ENCODE results near the gene SLCO4A1. TPM values are rescaled to one million over a fixed set of nuclear protein-coding genes. Genes with fewer than 3 reads are reported as not detected.

Gene SLCO4A1
- total RNA-seq, 2 donors from 2014 or later: 2.6 to 6.2 TPM

DNA sequence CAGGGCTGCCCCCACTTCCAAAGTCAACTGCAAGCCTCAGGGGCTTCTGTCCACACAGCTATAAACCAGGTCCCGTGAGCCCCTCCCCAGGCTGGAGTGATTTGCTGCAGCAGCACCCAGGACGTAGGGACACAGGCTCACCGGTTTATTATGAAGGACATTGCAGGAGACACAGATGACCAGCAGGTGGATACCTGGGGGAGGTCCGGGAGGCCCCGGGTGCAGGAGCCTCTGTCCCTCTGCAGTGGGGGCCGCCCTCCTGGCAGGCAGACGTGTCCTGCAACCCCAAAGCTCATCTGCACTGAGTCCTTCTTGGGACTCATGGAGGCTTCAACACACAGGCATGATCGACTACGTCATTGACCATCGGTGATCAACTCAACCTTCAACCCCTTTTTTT lies 51.8 kb downstream of the SLCO4A1 start:
- H3K27me3 ChIP-seq: no peaks in the 10 kb centered on the region
- intact Hi-C loops (cut with DNase I): no loop called here
- no peak for DNase-seq

DNA sequence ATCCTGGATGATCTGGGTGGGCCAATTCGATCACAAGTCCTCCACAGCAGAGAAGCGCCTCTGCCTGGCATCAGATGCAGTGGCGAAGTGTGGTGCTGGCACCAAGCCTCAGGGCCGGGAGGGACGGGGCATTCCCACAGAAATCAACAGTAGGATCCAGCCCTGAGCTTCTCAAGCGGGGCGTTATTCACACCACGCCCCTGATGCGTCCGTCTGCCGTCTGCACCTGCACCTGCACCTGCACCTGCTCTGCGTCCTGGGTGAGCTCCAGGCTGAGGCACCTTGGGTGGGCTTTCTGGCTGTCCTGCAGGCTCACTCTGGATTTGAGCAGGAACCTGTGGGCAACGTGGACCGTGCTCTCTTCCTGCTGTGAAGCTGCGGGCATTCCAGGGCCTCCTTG lies 52.6 kb downstream of the SLCO4A1 start:
- H3K27ac ChIP-seq: no peak overlapping the region
- H3K4me3 ChIP-seq: no peak overlapping the region
- DNase-seq: no peak
- H3K27me3 ChIP-seq: no peaks in the 10 kb centered on the region
- intact Hi-C loops (cut with DNase I): no loop called here
- TF ChIP-seq, protein P1, sequence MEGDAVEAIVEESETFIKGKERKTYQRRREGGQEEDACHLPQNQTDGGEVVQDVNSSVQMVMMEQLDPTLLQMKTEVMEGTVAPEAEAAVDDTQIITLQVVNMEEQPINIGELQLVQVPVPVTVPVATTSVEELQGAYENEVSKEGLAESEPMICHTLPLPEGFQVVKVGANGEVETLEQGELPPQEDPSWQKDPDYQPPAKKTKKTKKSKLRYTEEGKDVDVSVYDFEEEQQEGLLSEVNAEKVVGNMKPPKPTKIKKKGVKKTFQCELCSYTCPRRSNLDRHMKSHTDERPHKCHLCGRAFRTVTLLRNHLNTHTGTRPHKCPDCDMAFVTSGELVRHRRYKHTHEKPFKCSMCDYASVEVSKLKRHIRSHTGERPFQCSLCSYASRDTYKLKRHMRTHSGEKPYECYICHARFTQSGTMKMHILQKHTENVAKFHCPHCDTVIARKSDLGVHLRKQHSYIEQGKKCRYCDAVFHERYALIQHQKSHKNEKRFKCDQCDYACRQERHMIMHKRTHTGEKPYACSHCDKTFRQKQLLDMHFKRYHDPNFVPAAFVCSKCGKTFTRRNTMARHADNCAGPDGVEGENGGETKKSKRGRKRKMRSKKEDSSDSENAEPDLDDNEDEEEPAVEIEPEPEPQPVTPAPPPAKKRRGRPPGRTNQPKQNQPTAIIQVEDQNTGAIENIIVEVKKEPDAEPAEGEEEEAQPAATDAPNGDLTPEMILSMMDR (IDR thresholded peaks at IDR 0.05): no peak
- no peak for TF ChIP-seq POLR2A (IDR thresholded peaks at IDR 0.05)
- H3K4me1 ChIP-seq: peaks cover 3% of the 10 kb centered on the region
- no peaks in the 10 kb centered on the region for H3K9me3 ChIP-seq
- no peaks in the 10 kb centered on the region for H3K36me3 ChIP-seq (replicated peaks in 1 of 2; ENCODE audit: insufficient read depth in 1 of 2, low read depth in 2 of 2)
- WGBS, 2 donors: 59 to 70% methylated on average over 14 to 15 of the region's 15 CpGs
- ATAC-seq: no peak

More for the DNA sequence above, 51.8 kb downstream of the SLCO4A1 start:
- H3K36me3 ChIP-seq (replicated peaks in 1 of 2; ENCODE audit: insufficient read depth in 1 of 2, low read depth in 2 of 2): no peaks in the 10 kb centered on the region
- 54 to 55% methylated on average over 10 of the region's 10 CpGs for WGBS, 2 donors
- no peak overlapping the region for H3K4me3 ChIP-seq
- ATAC-seq: no peak
- H3K4me1 ChIP-seq: peaks cover 3% of the 10 kb centered on the region
- TF ChIP-seq, protein P1 (IDR thresholded peaks at IDR 0.05): no peak
- TF ChIP-seq POLR2A (IDR thresholded peaks at IDR 0.05): no peak
- H3K9me3 ChIP-seq: no peaks in the 10 kb centered on the region
- H3K27ac ChIP-seq: no peak overlapping the region

DNA sequence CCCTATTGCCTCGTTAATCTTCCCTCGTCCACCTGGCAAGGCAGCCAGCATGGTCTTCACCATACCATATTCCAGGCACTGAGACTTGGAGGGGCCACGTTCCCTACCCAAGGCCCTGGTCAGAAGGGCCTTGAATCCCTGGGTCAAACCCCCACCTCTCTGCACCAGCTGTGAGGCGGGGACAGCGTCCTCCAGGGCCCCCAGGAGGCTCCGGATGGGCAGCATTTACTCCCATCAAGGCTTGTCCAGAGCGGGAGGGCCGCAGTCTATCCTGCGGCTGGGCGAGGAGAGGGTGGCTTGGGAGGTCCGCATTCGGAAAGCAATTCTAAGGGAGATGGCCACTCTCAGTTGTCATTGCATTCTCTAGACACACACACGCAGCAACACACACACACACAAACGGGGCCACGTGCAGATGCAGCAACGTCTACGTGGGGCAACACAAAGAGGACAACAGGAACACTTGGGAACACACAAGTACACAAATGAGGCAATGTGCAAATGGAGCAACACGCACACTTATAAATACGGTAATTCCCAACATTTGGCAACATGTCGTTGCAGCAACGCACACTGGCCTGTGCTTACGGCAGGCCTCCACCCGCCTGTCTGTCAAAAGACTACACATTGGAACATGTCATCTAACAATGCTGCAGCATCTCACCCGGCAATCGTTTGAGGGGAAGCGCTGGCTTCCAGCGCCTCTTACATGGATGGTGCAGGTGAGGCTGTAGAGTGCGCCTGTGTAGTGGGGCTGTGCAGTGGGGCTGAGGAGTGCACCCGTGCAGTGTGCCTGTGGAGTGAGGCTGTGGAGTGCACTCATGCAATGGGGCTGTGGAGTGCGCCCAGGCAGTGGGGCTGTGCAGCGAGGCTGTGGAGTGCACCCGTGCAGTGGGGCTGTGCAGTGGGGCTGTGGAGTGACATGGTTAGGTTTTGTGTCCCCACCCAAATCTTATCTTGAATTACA lies 53.4 kb downstream of the SLCO4A1 start:
- intact Hi-C loops (cut with DNase I): no loop called here
- DNase-seq: no peak
- Histone ChIP-seq H3K27ac (no peak overlapping the region), H3K27me3 (no peaks in the 10 kb centered on the region), H3K4me1 (peaks cover 3% of the 10 kb centered on the region), H3K36me3 (replicated peaks in 1 of 2; ENCODE audit: insufficient read depth in 1 of 2, low read depth in 2 of 2) (no peaks in the 10 kb centered on the region), H3K4me3 (no peak overlapping the region), H3K9me3 (no peaks in the 10 kb centered on the region)
- 61 to 66% methylated on average over 22 to 32 of the region's 32 CpGs for WGBS, 2 donors
- ATAC-seq: no peak
- no peak for TF ChIP-seq POLR2A (IDR thresholded peaks at IDR 0.05)
- TF ChIP-seq, protein P1 (IDR thresholded peaks at IDR 0.05): no peak

DNA sequence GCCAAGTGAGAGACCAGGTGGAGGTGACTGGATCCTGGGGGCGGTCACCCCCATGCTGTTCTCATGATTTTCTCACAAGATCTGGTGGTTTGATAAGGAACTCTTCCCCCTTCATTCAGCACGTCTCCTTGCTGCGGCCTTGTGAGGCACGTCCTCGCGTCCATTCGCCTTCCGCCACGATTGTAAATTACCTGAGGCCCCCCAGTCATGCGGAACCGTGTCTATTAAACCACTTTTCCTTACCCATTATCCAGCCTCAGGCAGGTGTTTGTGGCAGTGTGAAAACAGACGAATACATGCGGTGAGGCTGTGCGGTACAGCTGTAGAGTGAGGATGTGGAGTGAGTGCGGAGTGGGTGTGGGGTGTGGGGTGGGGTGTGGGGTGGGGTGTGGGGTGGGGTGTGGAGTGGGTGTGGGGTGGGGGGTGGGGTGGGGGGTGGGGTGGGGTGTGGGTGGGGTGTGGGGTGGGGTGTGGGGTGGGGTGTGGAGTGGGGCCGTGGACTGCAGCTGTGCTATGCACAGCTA lies 54.2 kb downstream of the SLCO4A1 start:
- intact Hi-C loops (cut with DNase I): no loop called here
- TF ChIP-seq POLR2A (IDR thresholded peaks at IDR 0.05): no peak
- TF ChIP-seq, protein P1 (IDR thresholded peaks at IDR 0.05): no peak
- no peaks in the 10 kb centered on the region for H3K9me3 ChIP-seq
- ATAC-seq (no peak), DNase-seq (no peak)
- no peak overlapping the region for H3K4me3 ChIP-seq
- H3K36me3 ChIP-seq (replicated peaks in 1 of 2; ENCODE audit: insufficient read depth in 1 of 2, low read depth in 2 of 2): no peaks in the 10 kb centered on the region
- 56 to 64% methylated on average over 13 to 16 of the region's 16 CpGs for WGBS, 2 donors
- peaks cover 3% of the 10 kb centered on the region for H3K4me1 ChIP-seq
- no peak overlapping the region for H3K27ac ChIP-seq
- no peaks in the 10 kb centered on the region for H3K27me3 ChIP-seq
